Midbrain (tissue), 1 donor: ENCODE results near the gene TMEM229B.

ENCODE experiments used
- DNase-seq: peaks from one replicate; lab custom pipeline; 2025; lab: John Stamatoyannopoulos, UW

TMEM229B gene

DNA sequence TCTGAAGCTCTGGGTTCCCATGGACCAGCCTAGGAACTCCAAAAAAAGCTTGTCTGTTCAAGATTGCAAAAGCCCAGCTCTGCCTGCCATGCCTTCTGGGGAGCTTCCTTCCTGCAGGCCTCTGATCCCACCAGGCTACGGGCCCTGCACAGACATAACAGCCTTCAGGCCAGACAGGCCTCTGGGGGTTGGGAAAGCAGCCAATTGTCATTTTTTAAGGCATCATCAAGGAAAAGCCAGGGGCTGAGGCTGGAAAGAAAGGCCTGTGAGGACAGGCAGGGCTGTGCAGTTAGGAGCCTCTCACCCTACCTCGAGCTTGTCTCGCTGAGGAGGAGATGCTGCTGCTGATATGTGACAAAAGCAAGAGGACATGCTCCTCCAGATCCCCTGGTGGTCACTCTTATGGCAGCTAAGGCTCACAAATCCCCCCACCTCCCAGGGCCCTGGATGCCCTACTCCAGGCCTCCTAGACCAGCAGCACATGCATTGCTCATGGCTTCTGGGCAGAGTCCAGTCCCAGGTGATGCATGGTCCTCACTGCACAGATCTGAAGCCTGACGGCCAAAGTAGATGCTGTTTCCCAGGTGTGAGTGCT is 2.9 kb downstream of the TMEM229B start:
- no peak for DNase-seq

GRCh38 chr14:67483579-67484285 is 4.8 kb downstream of the TMEM229B start:
- no peak for DNase-seq

DNA sequence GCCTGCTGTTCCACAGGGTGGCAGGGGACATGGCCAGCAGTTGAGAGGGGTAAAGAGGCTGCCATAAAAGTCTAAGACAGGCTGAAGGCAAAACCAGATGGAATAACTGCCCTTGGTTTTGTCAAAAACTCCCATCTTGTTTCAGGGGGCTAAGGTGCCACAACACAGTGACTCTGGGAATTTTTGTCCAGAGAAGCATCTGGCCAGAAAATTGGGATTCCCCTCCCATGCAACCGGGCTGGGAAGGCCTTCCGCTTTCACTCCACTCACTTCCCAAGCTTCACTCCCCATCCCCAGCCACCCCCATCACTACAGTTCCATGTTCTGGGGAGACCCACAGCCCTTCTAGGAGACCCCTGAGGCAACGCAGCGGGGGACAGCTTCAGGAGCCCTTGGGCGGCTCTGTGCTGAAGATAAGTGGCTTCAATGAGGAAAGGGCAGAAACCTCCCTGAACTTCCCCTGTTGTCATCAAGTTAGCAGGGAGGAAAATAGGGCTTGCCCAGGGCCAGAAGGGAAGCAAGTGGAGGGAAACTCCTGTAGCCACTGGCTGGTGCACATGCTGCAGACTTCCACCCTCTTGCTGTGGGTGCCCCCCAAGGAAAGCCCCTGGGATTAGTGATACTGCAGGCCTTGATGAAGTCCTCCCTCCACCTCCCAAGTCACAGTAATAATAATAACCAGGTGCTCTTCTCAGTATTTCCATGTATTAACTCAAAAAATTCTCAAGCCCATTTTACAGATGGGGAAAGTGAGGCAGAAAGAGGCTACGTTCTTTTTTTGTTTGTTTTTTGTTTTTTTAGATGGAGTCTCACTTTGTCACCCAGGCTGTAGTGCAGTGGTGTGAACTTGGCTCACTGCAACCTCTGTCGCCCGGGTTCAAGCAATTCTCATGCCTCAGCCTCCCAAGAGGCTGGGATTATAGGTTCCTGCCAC is 6.0 kb downstream of the TMEM229B start:
- DNase-seq: no peak

DNA sequence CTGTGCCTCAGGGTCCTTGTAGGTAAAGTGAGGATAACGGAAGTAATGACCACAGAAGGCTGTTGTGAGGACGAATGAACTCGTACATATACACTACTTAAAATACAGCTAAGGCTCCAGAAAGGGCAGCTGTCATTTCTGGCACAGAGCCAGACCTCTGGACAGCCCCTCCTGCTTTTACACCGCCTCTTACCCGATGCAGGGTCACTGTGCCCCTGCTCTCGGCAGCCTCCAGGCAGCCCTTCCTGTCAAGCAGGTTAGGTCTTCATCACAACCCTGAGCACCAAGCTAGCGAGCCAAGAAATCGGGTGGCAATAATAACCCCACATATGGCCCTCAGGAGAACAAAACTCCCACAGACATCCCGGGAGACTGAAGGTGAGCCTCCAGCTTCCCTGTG is 8.5 kb downstream of the TMEM229B start:
- DNase-seq: no peak

DNA sequence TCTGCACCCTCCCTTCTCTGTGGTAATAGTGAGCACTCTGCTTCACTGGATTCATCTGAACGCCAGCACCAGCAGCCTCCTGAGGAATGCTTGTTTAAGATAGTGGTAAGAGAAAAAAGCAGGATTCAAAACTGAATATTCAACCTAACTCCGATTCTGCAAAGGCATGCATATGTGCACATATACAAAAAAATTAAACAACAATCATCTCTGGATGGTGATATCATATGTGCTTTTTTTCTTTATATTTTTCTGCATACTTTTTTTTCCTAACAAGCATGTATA is 9.8 kb downstream of the TMEM229B start:
- DNase-seq: no peak

- no peak for DNase-seq
Measured at GRCh38 chr14:67477926-67478799, 10.4 kb downstream of the TMEM229B start.

- no peak for DNase-seq
Measured at GRCh38 chr14:67474366-67474765, 14.2 kb downstream of the TMEM229B start.

- DNase-seq: no peak
Measured at GRCh38 chr14:67473290-67474082, 15.0 kb downstream of the TMEM229B start.

DNA sequence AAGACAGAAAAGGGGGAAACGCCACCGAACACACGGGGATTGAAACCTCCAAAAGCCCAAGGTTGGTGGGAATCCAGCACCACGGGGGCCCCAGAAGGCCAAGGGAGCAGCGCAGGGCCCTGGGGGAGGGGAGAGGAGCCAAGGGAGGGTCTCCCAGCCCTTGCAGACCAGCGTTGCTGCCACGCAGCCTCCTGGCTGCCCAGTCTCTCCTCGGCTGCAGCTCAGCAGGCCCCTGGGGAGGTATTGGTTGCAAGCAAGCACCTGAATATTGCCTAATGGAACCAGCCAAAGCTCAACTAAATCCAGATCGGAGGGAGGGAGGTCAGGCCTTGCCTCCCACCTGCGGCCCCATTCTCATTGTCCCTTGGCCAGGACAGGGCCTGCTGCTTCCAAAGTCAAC is 15.8 kb downstream of the TMEM229B start:
- DNase-seq: no peak

GRCh38 chr14:67469954-67470353 is 18.6 kb downstream of the TMEM229B start:
- DNase-seq: no peak

- no peak for DNase-seq
Measured at GRCh38 chr14:67468378-67468730, 20.2 kb downstream of the TMEM229B start.

GRCh38 chr14:67467134-67467533 is 21.4 kb downstream of the TMEM229B start:
- no peak for DNase-seq

DNA sequence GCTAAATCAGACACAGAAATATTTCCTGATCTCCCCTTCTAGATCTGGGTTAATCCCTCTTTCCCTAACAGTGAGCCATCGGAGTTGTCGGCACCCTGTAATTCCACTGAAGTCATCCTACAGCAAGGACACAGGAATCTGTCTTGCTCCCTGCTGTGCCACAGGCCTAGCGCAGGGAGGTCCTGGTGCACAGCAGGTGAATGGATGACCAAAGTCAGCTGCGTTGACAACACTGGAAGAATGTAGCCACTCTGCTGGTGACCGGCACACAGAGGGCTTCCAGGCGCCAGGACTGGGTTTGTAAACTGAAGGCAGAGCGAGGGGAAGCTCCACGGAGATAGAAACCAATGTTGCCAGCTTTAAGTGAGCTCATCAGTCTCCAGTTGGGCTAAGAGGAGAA is 23.6 kb downstream of the TMEM229B start:
- DNase-seq: no peak

DNA sequence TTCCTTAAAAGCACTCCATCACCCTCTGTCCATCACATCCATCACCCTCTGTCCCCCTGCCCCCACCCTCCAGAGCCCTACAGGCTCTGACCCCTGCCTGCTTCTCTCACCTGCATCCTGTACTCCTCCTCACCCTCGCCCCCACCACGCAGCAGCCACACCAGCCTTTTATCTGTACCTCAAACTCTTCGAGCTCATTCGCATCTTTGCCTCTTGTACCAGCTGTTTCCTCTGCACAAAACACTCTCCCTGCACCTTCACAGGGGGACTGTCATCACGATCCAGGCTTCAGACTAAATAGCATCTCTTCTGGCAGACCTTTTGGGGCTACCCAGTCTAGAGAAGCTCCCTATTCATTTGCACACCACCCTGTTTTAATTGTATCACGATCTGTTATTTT is 24.1 kb downstream of the TMEM229B start:
- no peak for DNase-seq

DNA sequence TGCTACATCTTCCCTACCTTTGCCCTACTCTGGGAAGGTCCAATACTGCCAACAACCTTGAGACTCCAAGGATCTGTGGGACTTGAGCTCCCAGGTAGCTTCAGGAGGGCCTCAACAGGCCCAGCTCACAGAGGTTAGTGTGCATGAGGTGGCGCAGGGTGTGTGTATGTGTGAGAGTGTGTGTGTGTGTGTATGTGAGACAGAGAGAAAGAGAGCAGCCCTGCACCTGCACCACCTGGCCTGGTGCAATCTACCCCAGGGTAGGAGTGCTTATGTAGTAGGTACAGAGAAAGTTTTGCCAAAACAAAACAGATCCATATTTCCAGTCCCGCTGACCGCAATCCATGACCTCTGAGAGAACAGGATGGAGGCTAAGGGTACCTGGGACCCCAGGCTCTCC is 24.6 kb downstream of the TMEM229B start:
- no peak for DNase-seq

- DNase-seq: no peak
Measured at GRCh38 chr14:67461996-67462395, 26.5 kb downstream of the TMEM229B start.

DNA sequence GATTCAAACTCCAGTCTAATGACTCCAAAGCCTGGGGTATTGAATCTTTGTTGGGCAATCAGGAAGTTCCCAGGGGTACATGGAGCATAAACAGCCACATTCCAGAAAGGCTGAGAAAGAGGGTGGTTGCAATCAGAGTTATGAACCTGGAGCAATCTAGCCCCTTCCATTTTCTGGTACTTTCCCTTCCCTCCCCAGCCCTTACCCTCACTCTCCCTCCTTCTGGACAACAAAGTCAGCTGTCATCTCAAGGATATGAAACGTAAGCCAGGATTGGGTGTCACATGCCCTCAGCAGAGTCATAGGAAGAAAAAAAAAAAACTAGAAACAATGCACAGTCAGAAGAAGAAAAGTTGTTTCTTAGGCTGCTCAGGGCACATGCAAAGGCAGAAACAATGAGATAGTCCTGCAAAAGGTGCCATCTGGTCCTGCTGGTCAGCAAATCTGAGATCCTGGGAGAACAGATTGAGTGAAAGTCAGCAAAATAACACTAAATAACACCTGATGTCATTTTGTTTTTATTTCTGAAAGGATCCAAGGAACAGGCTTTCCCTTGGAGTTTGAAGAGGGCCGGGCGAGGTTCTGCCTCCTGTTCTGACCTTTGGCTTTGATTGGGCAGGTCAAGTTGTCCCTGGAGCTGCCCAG is 27.1 kb downstream of the TMEM229B start:
- DNase-seq: no peak

- DNase-seq: no peak
Measured at GRCh38 chr14:67459336-67459735, 29.2 kb downstream of the TMEM229B start.

- no peak for DNase-seq
Measured at GRCh38 chr14:67457782-67458181, 30.7 kb downstream of the TMEM229B start.

- DNase-seq: no peak
Measured at GRCh38 chr14:67456732-67457131, 31.8 kb downstream of the TMEM229B start.
